Upper lobe of left lung (tissue), 6 donors: ENCODE data around the gene CRYAA. TPM values are rescaled to one million over a fixed set of nuclear protein-coding genes. Genes with fewer than 3 reads are reported as not detected.
"Not testable (repeated sequence)": the region's sequence is repeated elsewhere in the genome, so short reads cannot be mapped to it uniquely, and the experiment has no call there.

ENCODE experiments used
- ATAC-seq, 2 donors: fragments of 200-7000 bp; cut with Tn5 transposase; one replicate each; pipeline ENCODE4 v1.9.1; 2022; ENCODE audit warnings: mild to moderate bottlenecking in 2 of 2, moderate library complexity in 2 of 2; ENCODE audit not compliant: low FRiP score in 2 of 2
- DNase-seq, 2 donors: peaks; one replicate each; pipeline ENCODE4 v3.0.0-alpha.2; 2019 to 2020
- H3K27ac ChIP-seq, 4 donors: fragments of 200-600 bp; sonication (generic); one replicate each; pipeline ENCODE4 v1.5.1; 2016 to 2019
- H3K27me3 ChIP-seq, 4 donors: fragments of 200-600 bp; sonication (generic); one replicate each; pipeline ENCODE4 v1.5.1; 2017 to 2019
- H3K36me3 ChIP-seq, 4 donors: fragments of 200-600 bp; sonication (generic); one replicate each; pipeline ENCODE4 v1.5.1; 2016 to 2019
- H3K4me1 ChIP-seq, 4 donors: fragments of 200-600 bp; sonication (generic); one replicate each; pipeline ENCODE4 v1.5.1; 2018 to 2019
- H3K4me3 ChIP-seq, 4 donors: fragments of 200-600 bp; sonication (generic); one replicate each; pipeline ENCODE4 v1.5.1; 2017 to 2019; ENCODE audit warnings: mild to moderate bottlenecking in 2 of 4, moderate library complexity in 1 of 4
- H3K9me3 ChIP-seq, 4 donors: fragments of 200-600 bp; sonication (generic); one replicate each; pipeline ENCODE4 v1.5.1; 2018 to 2019
- WGBS, 2 donors: methylation state at CpG; one replicate each; pipeline ENCODE4 v1.1.5; 2017 to 2018; 5-methylcytosine and 5-hydroxymethylcytosine counted together
- total RNA-seq, 6 donors: library from RNA; depleted of rRNA in 4 of 6; stranded (reverse); fragments of >200 nt in 4 of 6; gene quantifications; one replicate each; pipeline versions ENCODE4 v1.1.0 to v1.2.1, GENCODE V29; 2016 to 2021
- donor health status: DM: no; HTN: no; CAD: no; lungs with moderate emphysema.
- donor health status: DM: no; HTN: yes; CAD: no; lungs with severe emphysema.

CRYAA gene
- total RNA-seq, 6 donors from 2014 or later, result not detected

GRCh38 chr21:43164823-43165222 is 4.0 kb upstream of the CRYAA start:
- H3K27me3 ChIP-seq, H3K4me3 ChIP-seq, H3K4me1 ChIP-seq, H3K36me3 ChIP-seq, DNase-seq, H3K9me3 ChIP-seq, ATAC-seq, H3K27ac ChIP-seq: not testable (repeated sequence)
- no CpG with 5 or more reads among the region's 3 CpGs for WGBS, 2 donors

GRCh38 chr21:43165734-43166133 is 3.1 kb upstream of the CRYAA start:
- not testable (repeated sequence) for H3K4me3 ChIP-seq, H3K36me3 ChIP-seq, H3K27me3 ChIP-seq, H3K4me1 ChIP-seq, H3K27ac ChIP-seq, ATAC-seq, H3K9me3 ChIP-seq
- WGBS, 2 donors, result no CpG with 5 or more reads among the region's 15 CpGs
- peak in 1 of 2 donors; percentile 5 for DNase-seq

GRCh38 chr21:43169230-43169886 is 550 bp downstream of the CRYAA start:
- not testable (repeated sequence) for ATAC-seq, H3K9me3 ChIP-seq, H3K4me3 ChIP-seq, H3K36me3 ChIP-seq, H3K27me3 ChIP-seq, H3K27ac ChIP-seq, H3K4me1 ChIP-seq
- no CpG with 5 or more reads among the region's 23 CpGs for WGBS, 2 donors
- peak in 1 of 2 donors; percentile 8 for DNase-seq

GRCh38 chr21:43169891-43170290 is 1.1 kb downstream of the CRYAA start:
- DNase-seq, result not testable (repeated sequence)

GRCh38 chr21:43172812-43173211 is 4.0 kb downstream of the CRYAA start:
- ATAC-seq, H3K4me3 ChIP-seq, H3K36me3 ChIP-seq, H3K27ac ChIP-seq, H3K27me3 ChIP-seq, H3K4me1 ChIP-seq, DNase-seq, H3K9me3 ChIP-seq: not testable (repeated sequence)
- WGBS, 2 donors, result no CpG with 5 or more reads among the region's 29 CpGs

More at GRCh38 chr21:43169891-43170290, 1.1 kb downstream of the CRYAA start:
- ATAC-seq, H3K27ac ChIP-seq, H3K9me3 ChIP-seq, H3K36me3 ChIP-seq, H3K27me3 ChIP-seq, H3K4me3 ChIP-seq, H3K4me1 ChIP-seq: not testable (repeated sequence)
- no CpG with 5 or more reads among the region's 10 CpGs for WGBS, 2 donors

GRCh38 chr21:43173438-43173837 is 4.6 kb downstream of the CRYAA start:
- H3K9me3 ChIP-seq, H3K27me3 ChIP-seq, ATAC-seq, DNase-seq, H3K4me1 ChIP-seq, H3K4me3 ChIP-seq, H3K36me3 ChIP-seq, H3K27ac ChIP-seq: not testable (repeated sequence)
- no CpG with 5 or more reads among the region's 18 CpGs for WGBS, 2 donors

- DNase-seq, result peak in 1 of 2 donors; percentile 38
- H3K9me3 ChIP-seq, H3K4me1 ChIP-seq, ATAC-seq, H3K4me3 ChIP-seq, H3K36me3 ChIP-seq, H3K27ac ChIP-seq, H3K27me3 ChIP-seq: not testable (repeated sequence)
- no CpG with 5 or more reads among the region's 12 CpGs for WGBS, 2 donors
Observed at GRCh38 chr21:43173930-43174329, 5.1 kb downstream of the CRYAA start.

GRCh38 chr21:43174998-43175397 is 6.2 kb downstream of the CRYAA start:
- not testable (repeated sequence) for H3K27ac ChIP-seq, H3K27me3 ChIP-seq, H3K36me3 ChIP-seq, ATAC-seq, H3K9me3 ChIP-seq, DNase-seq, H3K4me1 ChIP-seq, H3K4me3 ChIP-seq
- no CpG with 5 or more reads among the region's 4 CpGs for WGBS, 2 donors

GRCh38 chr21:43176621-43177020 is 7.8 kb downstream of the CRYAA start:
- H3K4me3 ChIP-seq, H3K4me1 ChIP-seq, H3K9me3 ChIP-seq, DNase-seq, H3K36me3 ChIP-seq, H3K27ac ChIP-seq, H3K27me3 ChIP-seq: not testable (repeated sequence)
- WGBS, 2 donors, result no CpG with 5 or more reads among the region's 16 CpGs
- ATAC-seq, result peak; percentile 89 to 91

GRCh38 chr21:43177043-43177906 is 8.5 kb downstream of the CRYAA start:
- not testable (repeated sequence) for H3K9me3 ChIP-seq, H3K27me3 ChIP-seq, H3K4me3 ChIP-seq, DNase-seq, H3K27ac ChIP-seq, H3K36me3 ChIP-seq, H3K4me1 ChIP-seq
- no CpG with 5 or more reads among the region's 20 CpGs for WGBS, 2 donors
- peak; percentile 88 to 89 for ATAC-seq

GRCh38 chr21:43178175-43178826 is 9.5 kb downstream of the CRYAA start:
- DNase-seq, result not testable (repeated sequence)

GRCh38 chr21:43181033-43181432 is 12.2 kb downstream of the CRYAA start:
- H3K36me3 ChIP-seq, H3K4me1 ChIP-seq, DNase-seq, H3K9me3 ChIP-seq, H3K27me3 ChIP-seq, H3K27ac ChIP-seq, ATAC-seq, H3K4me3 ChIP-seq: not testable (repeated sequence)
- WGBS, 2 donors, result no CpG with 5 or more reads among the region's 15 CpGs

More at GRCh38 chr21:43178175-43178826, 9.5 kb downstream of the CRYAA start:
- not testable (repeated sequence) for ATAC-seq, H3K9me3 ChIP-seq, H3K36me3 ChIP-seq, H3K4me3 ChIP-seq, H3K27me3 ChIP-seq, H3K4me1 ChIP-seq, H3K27ac ChIP-seq
- no CpG with 5 or more reads among the region's 22 CpGs for WGBS, 2 donors

- 94% methylated on average over 2 of the region's 7 CpGs; no CpG with 5 or more reads in 1 of the 2 donors for WGBS, 2 donors
- H3K4me1 ChIP-seq, H3K27ac ChIP-seq, H3K9me3 ChIP-seq, H3K4me3 ChIP-seq, H3K36me3 ChIP-seq, DNase-seq, ATAC-seq, H3K27me3 ChIP-seq: not testable (repeated sequence)
Observed at GRCh38 chr21:43187268-43187667, 18.5 kb downstream of the CRYAA start.
